T-helper 9 cell (primary cell): Measurements from ENCODE around the gene ACOX3.
"Not testable (repeated sequence)": the region's sequence is repeated elsewhere in the genome, so short reads cannot be mapped to it uniquely, and the experiment has no call there.

Experiments
- DNase-seq: peaks from one replicate; pipeline ENCODE4 v3.0.0-alpha.2; 2020

ACOX3 gene

GRCh38 chr4:8431553-8431952 lies 9.0 kb downstream of the ACOX3 start:
- DNase-seq: no peak

DNA sequence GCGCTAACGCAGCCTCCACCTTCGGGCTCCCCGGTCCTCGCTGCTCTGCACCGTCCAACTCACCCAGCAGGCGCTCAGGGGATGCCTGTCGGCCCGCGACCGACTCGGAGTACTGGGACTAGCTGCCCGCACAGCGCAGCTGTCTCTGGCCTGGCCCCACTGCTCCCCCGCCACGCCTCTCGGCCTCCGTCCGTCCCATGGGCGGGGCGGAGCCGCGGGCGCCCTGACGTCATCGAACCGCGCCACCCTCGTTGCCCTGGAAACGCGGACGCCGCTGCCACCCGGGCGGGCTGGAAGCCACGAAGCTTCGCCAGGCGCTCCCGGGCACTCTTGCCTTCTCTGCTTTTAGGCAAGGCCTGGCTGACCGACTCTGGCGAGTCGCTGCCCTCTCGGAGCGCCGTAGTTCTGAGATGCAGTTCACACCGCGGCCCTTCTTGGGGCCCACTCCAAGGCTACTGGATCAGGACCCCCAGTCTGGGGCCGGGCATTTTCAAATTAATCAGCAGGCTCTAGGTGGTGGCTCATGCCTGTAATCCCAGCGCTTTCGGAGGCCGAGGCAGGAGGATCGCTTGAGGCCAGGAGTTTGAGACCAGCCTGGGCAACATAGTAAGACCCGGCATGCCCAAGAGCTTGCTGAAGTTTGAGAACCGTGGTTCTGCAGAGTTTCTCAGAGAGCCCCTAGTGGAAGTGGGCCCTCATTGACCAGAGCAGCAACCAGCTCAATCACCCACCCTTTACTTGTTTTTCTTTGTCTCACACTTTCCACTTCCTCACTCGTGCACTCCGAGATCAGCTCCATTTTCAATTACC lies 12.0 kb downstream of the ACOX3 start:
- DNase-seq: peak; percentile 91

DNA sequence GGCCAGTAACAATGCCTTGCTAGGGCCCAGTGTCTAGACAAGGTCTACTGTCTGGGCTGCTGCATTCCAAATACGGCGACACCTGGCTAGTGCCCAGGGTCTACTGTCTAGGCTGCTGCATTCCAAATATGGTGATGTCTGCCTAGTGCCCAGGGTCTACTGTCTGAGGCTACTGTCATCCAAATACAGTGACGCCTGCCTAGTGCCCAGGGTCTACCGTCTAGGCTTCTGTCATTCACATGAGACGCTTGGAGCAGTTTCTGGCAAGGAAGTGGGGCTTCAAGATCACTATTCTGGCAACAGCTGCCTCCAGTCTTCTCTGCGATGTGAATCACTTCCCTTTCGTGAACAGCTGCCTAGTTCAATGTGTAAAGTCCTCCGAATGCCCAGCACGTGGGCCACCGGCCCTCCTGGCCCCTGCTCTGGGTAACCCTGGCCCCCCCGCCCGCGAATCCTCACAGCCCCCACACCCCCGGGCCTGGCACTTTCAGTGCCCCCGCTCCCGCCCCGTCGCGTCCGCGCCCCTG lies 12.7 kb downstream of the ACOX3 start:
- DNase-seq: no peak

GRCh38 chr4:8427262-8427661 lies 13.3 kb downstream of the ACOX3 start:
- no peak for DNase-seq

- no peak for DNase-seq
Measured at GRCh38 chr4:8422786-8423185, 17.7 kb downstream of the ACOX3 start.

DNA sequence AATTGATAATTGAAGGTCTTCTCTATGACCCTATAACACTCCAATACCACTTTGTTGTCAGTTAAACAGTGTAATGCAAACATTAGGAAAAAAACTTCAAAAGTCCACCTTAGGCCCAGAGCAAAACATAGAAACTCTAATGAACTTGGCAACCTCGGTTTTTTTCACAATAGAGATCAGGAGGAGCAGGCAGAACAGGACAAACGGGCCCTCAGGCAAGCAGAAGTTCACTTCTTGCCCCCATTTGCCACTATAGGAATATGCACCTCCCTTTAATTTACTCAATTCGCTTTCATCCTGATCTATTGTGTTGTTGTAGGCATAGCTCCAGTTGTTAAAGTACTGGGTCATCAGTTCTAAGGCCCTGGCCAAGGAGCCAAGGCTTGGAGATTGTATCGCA lies 18.2 kb downstream of the ACOX3 start:
- no peak for DNase-seq

GRCh38 chr4:8420151-8420550 lies 20.4 kb downstream of the ACOX3 start:
- DNase-seq: not testable (repeated sequence)

DNA sequence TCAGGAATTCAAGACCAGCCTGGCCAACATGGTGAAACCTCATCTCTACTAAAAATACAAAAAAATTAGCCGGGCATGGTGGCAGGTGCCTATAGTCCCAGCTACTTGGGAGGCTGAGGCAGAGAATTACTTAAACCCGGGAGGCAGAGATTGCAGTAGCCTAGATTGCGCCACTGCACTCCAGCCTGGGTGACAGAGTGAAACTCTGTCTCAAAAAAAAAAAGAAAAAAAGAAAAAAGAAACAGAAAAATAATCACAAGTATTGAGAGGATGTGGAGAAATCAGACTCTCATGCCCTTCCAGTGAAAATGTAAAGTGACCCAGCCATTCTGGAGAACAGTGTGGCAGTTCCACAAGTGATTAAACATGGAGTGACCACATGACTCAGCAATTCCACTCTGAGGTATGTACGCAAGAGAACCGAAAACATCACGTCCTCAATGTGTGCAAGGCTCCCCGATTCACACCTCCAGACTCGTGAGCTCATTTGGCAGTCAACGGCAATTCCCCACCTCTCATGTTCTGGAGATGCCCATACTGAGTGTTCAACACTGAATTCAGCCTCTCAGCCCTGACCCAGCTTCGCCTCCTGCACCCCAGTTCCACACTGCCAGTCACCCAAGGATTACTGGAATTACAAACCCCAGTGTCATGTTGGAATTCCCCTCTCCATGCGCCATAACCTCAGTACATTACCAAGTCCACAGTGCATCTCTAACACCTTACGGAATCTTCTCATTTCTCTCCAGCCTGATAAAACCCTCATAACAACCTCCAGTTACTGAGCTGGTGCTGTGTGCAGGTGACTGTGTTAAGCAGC lies 21.1 kb downstream of the ACOX3 start:
- DNase-seq: no peak

GRCh38 chr4:8417071-8417614 lies 23.4 kb downstream of the ACOX3 start:
- DNase-seq: no peak

DNA sequence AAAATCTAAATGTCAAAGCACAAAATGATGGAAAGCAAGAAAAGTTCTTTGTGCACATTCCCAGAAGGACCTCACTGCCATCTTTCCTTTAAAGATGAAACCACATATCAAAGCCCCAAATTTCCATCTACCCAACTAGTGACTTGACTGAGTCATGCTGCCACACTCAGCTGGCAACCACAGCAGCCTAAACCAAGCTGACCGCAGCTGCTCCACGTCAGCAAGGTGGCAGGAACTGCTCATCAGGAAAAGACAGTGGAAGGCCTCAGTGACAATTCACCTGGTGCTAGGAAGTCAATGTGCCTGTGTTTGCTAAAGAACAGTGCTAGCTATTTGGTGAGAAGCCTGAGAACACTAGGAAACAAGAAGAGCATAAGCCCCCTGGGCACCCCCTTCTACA lies 26.1 kb downstream of the ACOX3 start:
- DNase-seq: peak; percentile 38

GRCh38 chr4:8412288-8412687 lies 28.2 kb downstream of the ACOX3 start:
- no peak for DNase-seq

GRCh38 chr4:8411351-8412180 lies 29.0 kb downstream of the ACOX3 start:
- no peak for DNase-seq

- no peak for DNase-seq
Measured at GRCh38 chr4:8410641-8411271, 29.8 kb downstream of the ACOX3 start.

DNA sequence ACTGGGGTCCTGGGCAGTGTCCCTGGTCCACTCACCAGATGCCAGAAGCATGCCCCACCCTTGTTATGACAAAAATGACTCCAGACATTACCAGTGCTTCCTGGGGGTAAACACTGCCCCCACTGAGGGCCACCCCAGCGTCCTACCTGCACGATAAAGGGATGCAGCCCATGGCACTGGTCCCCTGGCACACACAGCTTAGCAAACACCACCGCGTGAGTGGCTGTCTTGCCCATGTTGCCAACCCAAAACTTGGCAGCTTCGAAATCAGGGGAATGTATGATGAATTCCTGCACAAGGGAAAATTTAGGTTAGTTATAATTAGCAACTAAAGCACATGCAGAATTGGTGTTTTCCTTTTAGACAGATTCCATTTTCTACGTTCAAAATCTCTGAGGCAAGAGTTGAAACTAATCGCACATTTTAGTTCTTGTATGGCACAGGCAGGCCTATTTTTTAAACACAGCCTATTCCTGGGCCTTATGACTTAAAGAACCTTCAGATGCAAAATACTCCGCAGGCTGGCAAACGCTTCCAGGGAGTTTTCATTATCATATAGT lies 30.4 kb downstream of the ACOX3 start:
- DNase-seq: no peak

DNA sequence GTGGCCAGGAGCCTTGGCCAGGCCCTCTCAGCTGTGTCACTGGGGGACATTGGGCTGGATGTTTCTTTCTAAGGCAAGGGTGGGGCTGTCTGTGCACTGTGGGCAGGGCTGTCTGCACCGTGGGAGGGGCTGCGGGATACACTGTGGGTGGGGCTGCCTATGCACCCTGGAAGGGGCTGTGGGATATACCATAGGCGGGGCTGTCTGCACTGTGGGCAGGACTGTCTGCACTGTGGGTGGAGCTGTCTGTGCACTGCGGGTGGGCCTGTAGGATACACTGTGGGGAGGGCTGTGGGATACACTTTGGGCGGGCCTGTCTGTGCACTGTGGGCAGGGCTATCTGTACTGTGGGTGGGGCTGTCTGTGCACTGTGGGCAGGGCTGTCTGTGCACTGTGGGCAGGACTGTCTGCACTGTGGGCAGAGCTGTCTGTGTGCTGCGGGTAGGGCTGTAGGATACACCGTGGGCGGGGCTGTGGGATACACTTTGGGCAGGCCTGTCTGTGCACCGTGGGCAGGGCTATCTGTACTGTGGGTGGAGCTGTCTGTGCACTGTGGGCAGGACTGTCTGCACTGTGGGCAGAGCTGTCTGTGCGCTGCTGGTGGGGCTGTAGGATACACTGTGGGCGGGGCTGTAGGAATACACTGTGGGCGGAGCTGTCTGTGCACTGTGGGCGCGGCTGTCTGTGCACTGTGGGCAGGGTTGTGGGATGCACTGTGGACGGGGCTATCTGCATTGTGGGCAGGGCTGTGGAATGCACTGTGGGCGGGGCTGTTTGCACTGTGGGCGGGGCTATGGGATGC lies 31.1 kb downstream of the ACOX3 start:
- peak; percentile 57 for DNase-seq

DNA sequence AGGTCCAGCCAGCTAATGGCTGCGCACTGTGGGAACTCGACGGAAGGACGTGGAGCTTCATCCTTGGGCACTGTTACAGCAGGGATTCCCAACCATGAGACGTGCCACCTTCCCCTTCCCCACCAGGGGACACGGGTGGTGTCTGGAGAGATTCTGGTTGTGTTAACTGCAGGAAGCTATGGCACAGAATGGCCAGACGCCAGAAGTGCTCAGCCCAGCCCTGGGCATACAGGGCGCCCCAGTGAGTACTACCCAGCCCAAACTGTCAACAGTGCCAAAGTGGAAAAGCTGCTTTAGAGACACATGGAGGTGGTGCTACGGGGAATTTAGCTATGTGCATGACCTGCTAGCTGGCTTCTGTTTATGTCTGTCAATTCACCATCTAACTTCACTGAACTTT lies 32.8 kb downstream of the ACOX3 start:
- no peak for DNase-seq

- DNase-seq: no peak
Measured at GRCh38 chr4:8407316-8407715, 33.2 kb downstream of the ACOX3 start.

GRCh38 chr4:8406887-8407286 lies 33.6 kb downstream of the ACOX3 start:
- not testable (repeated sequence) for DNase-seq

DNA sequence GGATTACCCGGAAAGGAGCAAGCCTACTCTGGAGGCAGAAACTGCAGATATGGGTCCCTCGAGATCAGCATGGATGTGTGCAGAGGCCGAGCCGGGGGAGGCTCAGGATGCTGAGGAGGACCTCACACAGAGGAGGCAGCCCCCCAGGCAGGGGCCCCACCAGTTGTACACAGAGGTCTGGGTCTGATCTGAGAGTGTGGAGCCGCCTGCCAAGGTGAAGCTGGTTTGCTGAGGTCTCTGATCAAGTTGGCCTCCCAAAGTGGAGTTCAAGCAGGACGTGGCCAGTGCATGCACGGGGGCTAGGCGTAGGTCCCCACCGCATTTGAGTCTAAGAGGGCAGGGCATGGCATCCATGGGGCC lies 35.0 kb downstream of the ACOX3 start:
- DNase-seq: no peak

DNA sequence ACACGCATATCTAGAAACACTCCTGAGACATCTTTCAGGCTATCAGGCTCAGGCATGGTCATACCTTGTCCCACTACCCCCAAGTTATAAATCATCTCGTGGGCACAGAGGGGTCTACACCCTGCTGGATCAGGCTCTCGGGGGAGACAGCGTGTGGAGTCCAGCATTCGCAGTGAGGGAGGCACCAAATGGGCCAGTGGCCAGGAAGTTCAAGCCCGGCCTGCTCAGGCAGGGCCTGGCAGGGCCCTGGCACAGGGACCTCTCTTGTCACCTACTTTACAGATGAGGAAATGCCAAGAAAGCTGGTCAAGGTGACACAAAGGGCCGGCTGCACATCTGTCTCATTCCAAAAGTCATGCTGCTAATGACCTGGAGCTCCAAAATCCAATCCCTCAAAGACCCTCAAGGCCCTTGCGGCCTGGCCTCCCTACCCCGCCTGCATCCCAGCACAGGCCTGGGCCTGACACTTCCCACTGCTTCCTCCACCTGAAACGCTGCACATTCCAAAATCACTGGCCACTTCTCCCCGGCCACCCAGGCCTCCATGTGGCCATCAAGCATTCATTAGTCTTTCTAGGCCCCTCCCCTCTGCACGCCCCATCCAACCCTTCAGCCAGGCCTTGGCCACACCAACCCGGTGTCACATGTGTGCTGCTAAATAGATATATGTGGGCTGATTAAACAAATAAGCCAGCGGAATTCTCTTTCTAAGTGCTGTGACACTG lies 35.6 kb downstream of the ACOX3 start:
- no peak for DNase-seq
